ENCODE data around the gene M1AP. TPM values are rescaled to one million over a fixed set of nuclear protein-coding genes. Genes with fewer than 3 reads are reported as not detected.

Gene M1AP
- total RNA-seq, 1 donor from 2014 or later = not detected

DNA sequence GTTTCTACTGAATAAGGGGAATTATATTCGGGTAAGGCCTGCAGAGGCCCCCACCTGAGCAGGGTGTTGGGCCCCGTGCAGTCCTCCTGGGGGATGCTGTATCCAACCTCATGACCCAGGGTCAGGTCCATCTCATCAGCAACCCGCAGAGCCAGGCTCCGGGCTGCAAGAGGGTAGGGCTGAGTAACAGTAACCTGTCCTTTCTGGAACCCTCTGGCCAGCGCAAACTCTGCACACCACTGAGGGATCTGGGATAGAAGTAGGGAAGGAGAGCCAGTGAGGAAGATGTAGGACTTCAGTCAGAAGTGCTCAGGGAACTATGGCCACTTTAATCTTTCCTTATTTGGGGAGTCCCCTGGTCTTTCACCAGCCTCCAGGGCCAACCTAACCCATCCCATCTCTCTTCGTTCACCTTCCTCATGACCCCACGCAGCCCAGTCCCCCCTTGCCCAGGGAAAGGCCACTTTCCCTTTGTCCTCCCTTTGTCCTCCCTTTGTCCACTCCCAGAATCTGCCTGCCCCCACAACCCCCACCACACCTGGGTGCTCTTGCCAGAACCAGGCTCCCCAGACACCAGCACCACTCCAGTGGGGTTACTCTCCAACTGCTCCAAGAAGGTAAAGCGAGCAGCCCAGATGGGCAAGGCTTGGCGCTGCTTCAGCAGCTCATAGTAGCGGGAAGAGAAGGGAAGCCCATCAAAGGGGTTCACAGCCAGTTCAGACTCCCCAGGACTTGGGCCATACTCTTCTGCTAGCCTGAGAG, 123.0 kb downstream of the M1AP start:
- DNase-seq = no peak

DNA sequence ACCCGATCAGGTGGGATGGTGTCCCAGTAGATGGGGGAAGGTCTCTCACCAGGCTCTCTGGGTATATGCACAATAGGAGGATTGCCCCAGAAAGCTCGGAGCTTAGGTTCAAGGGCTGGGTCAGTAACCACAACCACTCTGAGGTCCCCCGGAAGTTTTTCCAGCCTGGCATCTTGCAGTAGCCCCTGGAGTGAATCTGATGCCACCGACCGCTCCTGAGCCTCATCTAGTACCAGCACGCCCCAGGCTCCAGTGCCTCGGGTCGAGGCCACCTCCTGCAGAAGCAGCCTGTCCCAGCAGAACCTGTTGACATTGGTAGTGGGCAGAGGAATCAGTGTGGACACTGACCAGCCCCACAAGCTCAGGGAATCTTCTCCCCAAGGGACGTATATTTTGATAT, 124.1 kb downstream of the M1AP start:
- DNase-seq = no peak

DNA sequence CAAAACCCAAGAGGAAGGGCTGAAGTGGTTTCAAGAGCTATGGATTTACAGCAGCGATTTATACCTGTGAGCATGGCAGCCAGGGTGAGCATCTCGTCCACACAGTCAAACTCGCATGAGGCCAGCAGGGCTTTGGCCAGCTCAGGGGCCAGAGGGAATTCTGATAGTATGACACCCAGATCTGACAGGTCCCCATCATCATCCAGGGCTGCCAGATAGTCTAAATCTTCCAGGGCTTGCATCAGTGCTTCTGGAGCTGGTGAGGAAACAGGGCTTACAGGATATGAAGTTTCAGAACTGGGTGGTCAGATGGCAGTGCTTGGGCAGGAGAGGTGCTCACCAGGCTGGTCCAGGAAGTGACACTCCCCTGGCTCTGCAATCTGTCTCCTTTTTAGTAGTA, 125.6 kb downstream of the M1AP start:
- no peak for DNase-seq

DNA sequence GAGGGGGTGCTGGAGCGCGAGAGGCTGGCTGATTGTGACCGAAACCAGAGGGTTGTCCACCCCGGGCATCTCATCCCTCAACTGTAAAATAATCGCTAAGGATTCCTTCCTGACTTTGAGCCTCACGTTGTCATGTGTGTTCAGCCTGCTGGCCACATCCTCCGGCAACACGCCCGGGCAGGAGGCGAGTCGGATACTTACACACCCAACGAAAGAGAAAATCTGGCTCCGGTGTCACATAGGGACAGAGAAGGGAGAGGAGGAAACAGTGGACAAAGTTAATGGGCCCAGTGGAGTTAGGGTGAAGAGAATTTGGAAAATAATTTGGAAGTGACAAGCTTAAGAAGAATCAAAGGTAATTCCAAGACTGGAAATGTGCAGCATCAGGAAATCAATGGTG, 131.5 kb downstream of the M1AP start:
- DNase-seq = no peak

DNA sequence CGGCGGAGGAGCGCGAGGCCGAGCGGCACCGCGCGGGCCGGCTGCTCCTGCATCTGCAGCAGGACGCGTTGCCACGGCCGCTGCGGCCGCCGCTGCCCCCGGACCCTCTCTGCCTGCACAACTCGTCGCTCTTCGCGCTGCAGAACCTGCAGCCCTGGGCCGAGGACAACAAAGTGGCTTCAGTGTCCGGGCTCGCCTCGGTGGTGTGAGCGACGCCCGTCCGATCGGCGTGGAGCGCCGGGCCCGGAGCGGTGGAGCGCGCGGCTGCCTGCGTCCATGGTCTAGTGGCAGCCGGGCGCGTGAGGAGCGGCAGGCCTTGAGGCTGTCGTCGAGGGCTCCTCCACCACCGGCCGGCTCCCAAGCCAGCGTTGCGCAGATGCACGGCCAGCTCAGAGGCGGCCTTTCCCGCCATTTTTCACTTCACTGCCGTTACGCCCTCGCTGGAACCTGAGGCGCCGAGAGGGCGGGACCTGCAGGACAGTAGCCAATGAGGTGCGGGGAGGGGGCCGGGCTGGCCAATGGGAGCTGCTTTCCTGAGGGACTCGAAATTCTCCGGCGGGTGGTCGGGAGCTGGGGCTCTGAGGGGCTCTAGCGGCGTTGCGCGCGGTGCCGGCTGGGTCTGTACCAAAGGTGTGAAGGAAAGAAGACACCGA, 132.0 kb downstream of the M1AP start:
- no peak for DNase-seq

DNA sequence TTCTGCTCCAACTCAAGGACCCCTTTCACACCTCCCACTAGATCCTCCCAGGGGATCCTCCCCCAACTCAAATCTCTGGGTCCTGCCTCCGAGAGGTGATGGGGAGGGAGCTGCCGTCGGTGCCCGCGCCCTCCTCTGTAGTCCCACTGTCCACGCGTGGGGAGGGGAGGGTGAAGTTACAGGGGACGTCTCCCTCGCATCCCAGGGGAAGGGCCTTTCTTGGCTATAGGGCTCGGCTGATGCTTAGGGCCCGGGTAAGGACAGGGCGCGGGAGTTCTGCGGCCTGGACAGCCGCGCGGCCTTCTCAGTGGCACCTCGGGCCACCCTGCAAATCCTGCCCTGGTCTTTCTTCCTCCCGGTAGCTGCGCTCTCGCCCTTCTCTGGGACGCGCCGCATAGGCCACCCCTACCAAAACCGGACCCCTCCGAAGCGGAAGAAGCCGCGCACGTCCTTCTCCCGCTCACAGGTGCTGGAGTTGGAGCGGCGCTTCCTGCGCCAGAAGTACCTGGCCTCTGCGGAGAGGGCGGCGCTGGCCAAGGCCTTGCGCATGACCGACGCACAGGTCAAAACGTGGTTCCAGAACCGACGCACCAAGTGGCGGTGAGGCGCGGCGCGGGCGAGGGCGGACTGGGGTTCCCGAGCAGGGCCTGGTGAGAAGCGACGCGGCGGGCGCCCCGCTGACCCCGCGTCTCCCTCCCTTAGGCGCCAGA, 132.7 kb downstream of the M1AP start:
- DNase-seq = no peak

DNA sequence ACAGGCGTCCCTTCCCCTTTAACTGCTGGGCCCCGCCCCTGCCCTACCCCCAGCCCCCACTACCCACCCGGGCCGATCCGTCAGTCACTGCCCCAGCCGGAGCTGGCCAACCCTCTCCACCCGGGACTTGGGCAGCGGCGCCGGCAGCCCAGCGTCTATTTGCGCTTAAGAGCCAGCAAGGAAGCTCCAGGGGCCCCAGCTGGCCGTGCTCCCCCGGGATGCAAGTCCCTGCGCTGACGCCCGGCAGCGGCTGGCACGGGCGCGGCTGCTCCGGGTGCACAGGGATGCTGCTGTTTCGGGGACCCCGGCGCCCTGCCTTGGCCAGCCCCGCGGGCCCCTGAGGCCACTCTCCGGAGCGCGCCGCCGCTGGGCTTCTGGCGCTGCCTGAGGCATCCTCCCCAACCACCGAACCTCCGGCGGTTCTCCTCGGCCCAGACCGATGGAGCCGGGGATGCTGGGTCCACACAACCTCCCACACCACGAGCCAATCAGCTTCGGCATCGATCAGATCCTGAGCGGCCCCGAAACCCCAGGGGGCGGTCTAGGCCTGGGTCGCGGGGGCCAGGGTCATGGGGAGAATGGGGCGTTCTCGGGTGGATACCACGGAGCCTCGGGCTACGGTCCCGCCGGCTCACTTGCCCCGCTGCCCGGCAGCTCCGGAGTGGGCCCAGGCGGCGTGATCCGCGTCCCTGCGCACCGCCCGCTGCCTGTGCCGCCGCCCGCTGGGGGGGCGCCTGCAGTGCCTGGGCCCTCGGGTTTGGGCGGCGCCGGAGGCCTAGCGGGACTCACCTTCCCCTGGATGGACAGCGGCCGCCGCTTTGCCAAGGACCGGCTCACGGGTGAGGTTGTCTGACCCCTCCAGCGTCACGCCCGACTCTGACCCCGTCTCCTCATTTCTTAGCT, 133.5 kb downstream of the M1AP start, which contains the start of gene TLX2:
TLX2 (plus strand) TSS at position 83 of the 903 bp plus-strand sequence; CDS start at position 440, 357 bp downstream.
- no peak for DNase-seq

DNA sequence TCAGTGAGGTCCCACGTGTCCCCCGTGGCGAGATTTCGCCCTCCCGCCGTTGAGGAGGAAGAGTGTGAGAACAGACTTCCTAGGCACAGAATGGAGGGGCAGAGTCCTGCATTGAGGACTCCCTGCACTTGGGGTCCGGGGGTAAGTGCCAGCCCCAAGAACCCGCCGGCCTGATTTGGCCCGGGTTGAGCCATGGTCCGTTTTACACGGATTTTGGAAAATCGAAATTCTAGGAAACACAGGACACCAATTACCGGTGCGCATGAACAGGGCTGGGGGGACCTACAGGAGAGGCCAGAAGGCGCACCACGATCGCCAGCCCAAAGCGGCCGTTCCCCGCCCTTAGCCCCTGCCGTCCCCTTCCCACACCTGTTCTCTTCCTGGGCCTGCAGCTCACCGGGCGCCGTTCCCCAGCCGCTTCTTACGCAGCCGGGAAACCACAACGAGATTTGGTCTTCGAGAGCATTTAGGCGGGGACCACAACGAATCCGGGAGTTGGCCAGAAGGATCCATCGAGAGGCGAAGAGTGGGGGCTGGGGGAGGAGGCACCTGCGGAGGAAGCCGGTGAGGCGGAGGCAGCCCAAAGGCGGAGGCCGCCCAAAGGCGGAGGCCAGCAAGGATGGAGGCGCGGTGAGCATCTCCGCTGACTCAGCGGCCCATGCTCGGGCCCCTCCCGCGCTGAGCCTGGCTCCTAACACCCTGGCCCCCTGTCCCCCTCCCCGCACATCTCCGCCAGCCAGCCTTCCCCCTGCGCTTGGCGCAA, 134.3 kb downstream of the M1AP start:
- no peak for DNase-seq

DNA sequence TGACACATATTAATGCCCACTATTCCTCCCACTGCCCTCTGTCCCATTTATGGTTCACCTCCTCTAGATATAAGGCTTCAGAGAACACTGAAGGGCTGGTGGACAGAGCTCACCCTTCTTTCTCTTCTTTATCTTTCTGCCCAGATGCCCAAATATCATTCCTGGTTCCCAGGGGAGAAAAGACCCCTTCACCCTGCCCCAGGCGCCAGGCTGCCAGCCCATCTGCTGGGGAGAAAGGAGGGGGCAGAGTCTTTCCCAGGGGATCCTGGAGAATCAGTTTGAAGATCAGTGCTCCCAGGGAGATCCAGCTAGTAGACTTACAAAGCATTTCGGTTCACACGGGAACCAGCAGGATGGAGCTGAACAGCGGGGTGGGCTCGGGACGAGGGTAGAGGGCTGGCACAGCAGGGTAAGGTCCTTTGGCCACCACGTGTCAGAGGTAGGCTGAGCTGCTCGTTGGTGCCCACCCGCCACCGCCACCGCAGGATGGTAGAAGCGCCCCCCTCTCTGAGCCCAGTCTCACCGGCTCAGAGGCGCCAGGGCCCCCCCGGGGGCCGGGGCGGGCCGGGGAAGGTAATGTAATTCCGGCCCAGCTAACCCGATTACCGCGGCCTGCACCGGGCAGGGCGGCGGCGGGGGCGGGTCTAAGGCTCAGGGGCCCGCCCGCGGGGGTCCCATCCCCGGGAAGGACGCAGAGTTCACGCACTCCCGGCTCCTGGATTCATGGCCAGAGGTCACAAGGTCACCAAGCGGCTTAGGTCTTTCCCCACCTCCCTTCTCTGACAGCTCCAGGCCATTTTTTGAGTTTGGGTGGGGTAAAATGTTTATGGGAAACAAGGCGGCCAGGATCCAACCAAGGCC, 135.2 kb downstream of the M1AP start:
- DNase-seq = no peak

DNA sequence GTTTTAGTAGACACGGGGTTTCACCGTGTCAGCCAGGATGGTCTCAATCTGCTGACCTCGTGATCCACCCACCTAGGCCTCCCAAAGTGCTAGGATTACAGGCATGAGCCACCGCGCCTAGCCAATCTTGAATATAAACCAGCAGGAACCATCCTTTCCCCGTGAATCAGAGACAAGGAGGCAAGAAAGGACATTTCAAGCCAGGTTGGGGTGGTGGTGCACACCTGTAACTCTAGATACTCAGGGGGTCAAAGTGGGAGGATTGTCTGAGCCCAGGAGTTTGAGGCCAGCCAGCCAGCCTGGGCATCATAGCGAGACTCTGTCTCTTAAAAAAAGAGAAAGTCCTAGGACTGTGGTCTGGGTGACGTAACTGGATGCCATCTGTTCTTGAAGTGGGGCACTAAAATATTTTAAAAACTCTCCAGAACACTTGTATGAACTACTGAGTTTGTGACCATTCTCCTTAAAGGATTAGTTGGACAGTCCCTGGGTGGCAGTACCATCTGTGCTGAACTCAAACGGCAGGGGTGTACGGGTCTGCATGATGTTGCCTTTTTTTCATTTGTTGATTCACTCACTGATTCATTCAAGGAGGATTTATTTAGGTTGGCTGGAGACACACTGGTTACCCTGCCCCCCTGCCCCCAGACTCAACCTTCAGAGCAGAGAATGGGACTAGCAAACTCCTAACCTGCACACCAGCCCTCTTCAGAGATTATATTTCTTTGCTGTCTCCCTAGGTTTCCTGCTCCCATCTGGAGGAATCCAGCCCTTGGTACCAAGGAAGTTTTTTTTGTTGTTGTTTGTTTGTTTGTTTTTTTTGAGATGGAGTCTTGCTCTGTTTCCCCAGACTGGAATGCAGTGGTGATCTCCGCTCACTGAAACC, 136.8 kb downstream of the M1AP start:
- no peak for DNase-seq

DNA sequence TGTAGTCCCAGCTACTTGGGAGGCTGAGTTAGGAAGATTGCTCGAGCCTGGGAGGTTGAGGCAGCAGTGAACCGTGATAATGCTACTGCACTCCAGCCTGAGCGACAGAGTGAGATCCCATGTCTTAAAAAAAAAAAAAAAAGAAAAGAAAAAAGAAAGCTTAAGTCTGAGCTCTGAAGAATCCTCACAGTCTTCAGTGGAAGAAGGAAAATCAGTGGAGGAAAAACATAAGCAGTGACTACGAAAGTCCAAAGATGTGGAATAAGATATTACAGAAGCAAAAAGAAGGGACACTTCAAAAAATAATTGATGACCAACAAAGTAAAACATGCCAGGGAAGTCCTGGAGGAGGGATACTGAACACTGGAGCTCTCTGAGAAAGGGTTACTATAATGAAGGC, 137.9 kb downstream of the M1AP start:
- DNase-seq = no peak

DNA sequence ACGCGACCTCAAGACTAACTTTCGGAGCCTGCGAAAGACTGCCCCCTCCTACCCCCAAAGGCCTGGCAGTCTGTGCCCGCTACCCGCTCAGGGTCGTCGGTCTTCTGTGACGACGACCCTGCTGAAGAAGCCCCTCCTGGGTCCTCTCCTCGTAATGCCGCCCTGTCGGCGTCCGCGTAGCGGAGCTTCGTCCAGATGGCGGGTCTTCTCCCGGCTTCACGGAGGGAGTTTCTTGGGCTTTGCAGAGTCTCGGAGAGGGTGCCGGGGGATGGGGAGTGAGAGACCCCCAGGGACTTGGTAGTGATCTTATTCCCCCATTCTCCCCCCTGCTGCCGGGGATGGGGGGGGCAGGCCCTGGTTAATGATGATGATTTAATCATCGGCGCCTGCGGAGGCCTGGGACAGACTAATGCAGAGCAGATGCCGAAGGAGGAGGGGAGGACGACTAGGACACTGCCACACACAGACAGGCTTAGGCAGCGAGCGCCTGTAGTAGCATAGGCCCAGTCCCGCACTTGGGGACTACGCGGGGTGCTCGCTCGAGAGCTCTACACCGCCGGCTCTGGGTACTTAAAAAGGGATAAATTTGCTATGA, 140.1 kb downstream of the M1AP start:
- no peak for DNase-seq

Other genes with a start within 250 kb of the M1AP start
- 0.62 TPM for gene C2orf81, start 226.7 kb downstream of the M1AP start, total RNA-seq
- 30.7 TPM for gene WDR54, start 226.6 kb downstream of the M1AP start, total RNA-seq
- gene RTKN, start 206.4 kb downstream of the M1AP start, total RNA-seq = 6.7 TPM
- 15.3 TPM for gene INO80B, start 193.2 kb downstream of the M1AP start, total RNA-seq
- 23.6 TPM for gene WBP1, start 189.9 kb downstream of the M1AP start, total RNA-seq
- gene MOGS, start 182.9 kb downstream of the M1AP start, total RNA-seq = 22.5 TPM
- 11.5 TPM for gene MRPL53, start 175.7 kb downstream of the M1AP start, total RNA-seq
- 35.6 TPM for gene CCDC142, start 165.3 kb downstream of the M1AP start, total RNA-seq
- gene TTC31, start 165.2 kb downstream of the M1AP start, total RNA-seq = 5.9 TPM
- gene LBX2, start 148.7 kb downstream of the M1AP start, total RNA-seq = not detected
- 6.4 TPM for gene PCGF1, start 140.6 kb downstream of the M1AP start, total RNA-seq
- gene TLX2, start 133.9 kb downstream of the M1AP start, total RNA-seq = not detected
- gene DQX1, start 122.1 kb downstream of the M1AP start, total RNA-seq = not detected
- gene AUP1, start 118.6 kb downstream of the M1AP start, total RNA-seq = 40.4 TPM
- 56.3 TPM for gene HTRA2, start 118.4 kb downstream of the M1AP start, total RNA-seq
- gene LOXL3, start 94.4 kb downstream of the M1AP start, total RNA-seq = 16.1 TPM
- gene DOK1, start 93.6 kb downstream of the M1AP start, total RNA-seq = 3.4 TPM
- 15.3 TPM for gene SEMA4F, start 5.9 kb upstream of the M1AP start, total RNA-seq
- 5.3 TPM for gene HK2, start 185.8 kb upstream of the M1AP start, total RNA-seq

Data from occipital lobe (tissue), 2 donors.